Nephron progenitor cell (in vitro differentiated cells): ENCODE data around the gene CAMTA1.
A peak's percentile ranks its signal among the peaks of the same experiment; 100 is the strongest.

Experiments
- DNase-seq: peaks from one replicate; pipeline ENCODE4 v3.0.0; 2021
- H3K27ac Mint-ChIP-seq: 2 replicates; pipeline ENCODE4 v1.8.0; 2021; ENCODE audit warnings: mild to moderate bottlenecking, moderate library complexity, mixed read lengths
- H3K27me3 Mint-ChIP-seq: 2 replicates; pipeline ENCODE4 v1.8.0; 2021; ENCODE audit warnings: mild to moderate bottlenecking, low read depth, mixed read lengths; ENCODE audit not compliant: poor library complexity
- H3K36me3 Mint-ChIP-seq: 2 replicates; pipeline ENCODE4 v1.8.0; 2021; ENCODE audit warnings: low read depth, mixed read lengths
- H3K4me1 Mint-ChIP-seq: 2 replicates; pipeline ENCODE4 v1.8.0; 2021; ENCODE audit warnings: mixed read lengths
- H3K4me3 Mint-ChIP-seq: 2 replicates; pipeline ENCODE4 v1.8.0; 2021; ENCODE audit warnings: mild to moderate bottlenecking, moderate library complexity, mixed read lengths
- H3K9me3 Mint-ChIP-seq: 2 replicates; pipeline ENCODE4 v1.8.0; 2021; ENCODE audit warnings: mild to moderate bottlenecking, moderate library complexity, mixed read lengths
- TF ChIP-seq, protein P1 (sequence below): fragments of 200-600 bp; sonication (generic); IDR thresholded peaks from 2 replicates; pipeline ENCODE4 v1.5.0; 2021; ENCODE audit warnings: antibody characterized with exemption

The CAMTA1 gene

GRCh38 chr1:7225711-7226505 is 440.7 kb downstream of the CAMTA1 start:
- DNase-seq, result no peak
- no peaks in the 10 kb centered on the region for H3K36me3 Mint-ChIP-seq
- TF ChIP-seq, protein P1, sequence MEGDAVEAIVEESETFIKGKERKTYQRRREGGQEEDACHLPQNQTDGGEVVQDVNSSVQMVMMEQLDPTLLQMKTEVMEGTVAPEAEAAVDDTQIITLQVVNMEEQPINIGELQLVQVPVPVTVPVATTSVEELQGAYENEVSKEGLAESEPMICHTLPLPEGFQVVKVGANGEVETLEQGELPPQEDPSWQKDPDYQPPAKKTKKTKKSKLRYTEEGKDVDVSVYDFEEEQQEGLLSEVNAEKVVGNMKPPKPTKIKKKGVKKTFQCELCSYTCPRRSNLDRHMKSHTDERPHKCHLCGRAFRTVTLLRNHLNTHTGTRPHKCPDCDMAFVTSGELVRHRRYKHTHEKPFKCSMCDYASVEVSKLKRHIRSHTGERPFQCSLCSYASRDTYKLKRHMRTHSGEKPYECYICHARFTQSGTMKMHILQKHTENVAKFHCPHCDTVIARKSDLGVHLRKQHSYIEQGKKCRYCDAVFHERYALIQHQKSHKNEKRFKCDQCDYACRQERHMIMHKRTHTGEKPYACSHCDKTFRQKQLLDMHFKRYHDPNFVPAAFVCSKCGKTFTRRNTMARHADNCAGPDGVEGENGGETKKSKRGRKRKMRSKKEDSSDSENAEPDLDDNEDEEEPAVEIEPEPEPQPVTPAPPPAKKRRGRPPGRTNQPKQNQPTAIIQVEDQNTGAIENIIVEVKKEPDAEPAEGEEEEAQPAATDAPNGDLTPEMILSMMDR, result no peak
- H3K27me3 Mint-ChIP-seq, result peaks cover 9% of the 10 kb centered on the region
- H3K27ac Mint-ChIP-seq, result no peak overlapping the region
- no peak overlapping the region for H3K4me3 Mint-ChIP-seq
- H3K9me3 Mint-ChIP-seq, result no peaks in the 10 kb centered on the region
- H3K4me1 Mint-ChIP-seq, result peaks cover 24% of the 10 kb centered on the region

DNA sequence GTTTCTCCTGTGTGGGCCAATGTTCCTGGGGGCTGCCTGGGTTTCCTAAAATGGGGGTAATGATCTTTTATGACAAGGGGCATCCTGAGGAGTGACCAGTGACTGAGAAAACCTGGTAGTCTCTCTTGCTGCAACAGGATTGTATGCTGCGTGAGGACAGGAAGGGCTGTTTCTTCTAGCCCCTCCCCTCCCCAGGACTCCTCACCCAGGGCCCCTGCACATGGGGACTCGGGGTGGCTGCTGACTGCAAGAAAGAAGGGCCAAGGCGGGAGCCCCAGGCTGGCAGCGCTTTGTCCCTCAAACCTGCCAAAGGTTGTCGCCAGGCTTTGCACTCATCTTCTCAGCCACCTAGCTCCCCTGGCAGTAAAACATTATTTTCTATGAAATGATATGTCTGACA is 442.4 kb downstream of the CAMTA1 start:
- peaks cover 4% of the 10 kb centered on the region for H3K27me3 Mint-ChIP-seq
- TF ChIP-seq, protein P1, result no peak
- H3K27ac Mint-ChIP-seq, result no peak overlapping the region
- H3K4me3 Mint-ChIP-seq, result no peak overlapping the region
- DNase-seq, result no peak
- H3K9me3 Mint-ChIP-seq, result no peaks in the 10 kb centered on the region
- no peaks in the 10 kb centered on the region for H3K36me3 Mint-ChIP-seq
- peaks cover 37% of the 10 kb centered on the region for H3K4me1 Mint-ChIP-seq

GRCh38 chr1:7228252-7228961 is 443.2 kb downstream of the CAMTA1 start:
- peaks cover 43% of the 10 kb centered on the region for H3K4me1 Mint-ChIP-seq
- DNase-seq, result no peak
- H3K27ac Mint-ChIP-seq, result peak overlapping the region; percentile 74
- TF ChIP-seq, protein P1, result no peak
- H3K36me3 Mint-ChIP-seq, result no peaks in the 10 kb centered on the region
- no peaks in the 10 kb centered on the region for H3K27me3 Mint-ChIP-seq
- H3K9me3 Mint-ChIP-seq, result no peaks in the 10 kb centered on the region
- H3K4me3 Mint-ChIP-seq, result no peak overlapping the region

DNA sequence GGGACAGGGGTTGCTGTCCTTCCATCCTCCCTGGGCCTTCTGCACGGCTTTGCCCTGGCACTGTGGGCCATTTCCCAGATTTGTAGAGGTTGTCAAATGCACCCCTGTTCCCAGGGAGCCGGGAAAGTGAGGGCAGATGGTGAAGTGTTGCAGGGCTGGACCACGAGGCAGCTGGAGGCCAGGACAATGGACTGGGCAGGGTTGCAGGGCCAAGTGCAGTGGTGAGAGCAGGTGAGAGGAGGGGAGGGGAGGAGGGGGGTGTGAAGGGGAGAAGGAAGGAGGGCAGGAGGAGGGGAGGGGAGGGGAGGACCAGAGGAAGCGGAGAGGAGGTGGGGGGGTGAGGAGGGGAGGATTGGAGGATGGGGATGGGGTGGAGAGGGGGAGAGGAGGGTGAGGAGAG is 443.9 kb downstream of the CAMTA1 start:
- peaks cover 49% of the 10 kb centered on the region for H3K4me1 Mint-ChIP-seq
- no peak overlapping the region for H3K4me3 Mint-ChIP-seq
- H3K9me3 Mint-ChIP-seq, result no peaks in the 10 kb centered on the region
- TF ChIP-seq, protein P1, result no peak
- H3K27me3 Mint-ChIP-seq, result no peaks in the 10 kb centered on the region
- no peak overlapping the region for H3K27ac Mint-ChIP-seq
- H3K36me3 Mint-ChIP-seq, result no peaks in the 10 kb centered on the region
- no peak for DNase-seq

DNA sequence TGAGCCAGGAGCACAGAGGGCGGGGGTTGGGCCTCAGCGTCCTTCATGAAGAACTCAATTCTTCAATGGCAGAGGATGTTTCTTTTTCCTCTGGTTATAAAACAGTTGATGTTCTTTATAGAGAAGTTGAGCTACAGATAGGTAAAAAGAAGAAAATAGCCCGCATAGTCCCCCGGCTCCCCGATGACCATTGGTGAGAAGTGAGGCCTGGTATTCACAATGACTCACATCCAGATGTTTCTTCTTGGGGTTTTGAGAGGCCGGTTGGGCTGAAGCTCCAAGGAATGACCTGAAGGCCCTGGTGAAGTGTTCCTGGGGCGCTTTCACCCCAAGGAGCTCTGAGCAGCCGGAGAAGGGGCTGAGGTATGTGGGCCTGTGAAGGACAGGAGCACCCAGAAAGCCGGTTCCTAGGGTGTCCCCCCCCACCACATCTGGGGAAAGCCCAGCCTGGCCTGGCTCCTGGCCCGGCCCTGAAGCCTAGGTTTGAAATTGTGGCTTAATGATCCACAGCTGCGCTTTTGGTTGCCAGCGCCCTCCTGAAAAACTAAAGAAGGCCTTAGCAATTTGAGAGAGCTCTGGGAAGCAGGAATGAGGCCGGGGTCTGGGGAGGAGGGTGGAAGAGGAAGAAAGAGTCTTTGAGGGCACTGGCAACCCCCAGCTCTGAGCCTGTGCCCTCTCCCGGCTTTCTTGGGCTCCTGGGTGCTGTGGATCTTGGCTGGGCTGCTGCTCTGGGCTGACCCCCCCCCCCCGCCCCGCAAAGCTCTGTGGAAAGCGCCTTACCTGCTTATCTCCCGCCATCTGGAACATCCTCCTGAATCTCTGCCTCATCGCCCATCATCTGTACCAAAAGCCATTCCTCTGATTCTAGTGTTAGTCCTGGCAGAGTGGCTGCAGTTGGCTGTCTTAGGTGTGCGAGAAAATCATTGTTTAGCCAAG is 444.7 kb downstream of the CAMTA1 start:
- no peaks in the 10 kb centered on the region for H3K9me3 Mint-ChIP-seq
- H3K27ac Mint-ChIP-seq, result no peak overlapping the region
- peaks cover 51% of the 10 kb centered on the region for H3K4me1 Mint-ChIP-seq
- H3K36me3 Mint-ChIP-seq, result no peaks in the 10 kb centered on the region
- TF ChIP-seq, protein P1, result no peak
- no peak for DNase-seq
- H3K4me3 Mint-ChIP-seq, result no peak overlapping the region
- H3K27me3 Mint-ChIP-seq, result peaks cover 4% of the 10 kb centered on the region
